ENCODE results near the gene NR2E1.

NR2E1 gene

DNA sequence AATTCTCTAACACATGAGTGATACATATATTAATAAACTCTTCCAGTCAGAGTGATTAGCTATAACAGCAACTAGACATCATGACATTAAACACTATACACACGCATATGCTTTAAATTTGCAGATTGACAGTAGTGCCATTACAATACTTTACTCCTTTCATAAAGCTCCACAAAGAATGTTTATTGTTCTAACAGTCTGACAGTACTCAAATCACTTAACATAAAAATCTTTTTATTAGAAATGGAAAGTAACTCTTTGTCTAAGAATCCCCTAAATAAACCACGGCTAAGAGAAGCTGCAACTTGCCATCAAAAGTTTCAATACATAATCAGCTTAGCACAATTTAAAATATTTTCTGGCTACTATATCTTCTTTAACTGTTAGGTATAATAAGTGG lies 71.0 kb downstream of the NR2E1 start:
- no peak overlapping the region for H3K4me3 ChIP-seq (ENCODE audit: low read length)
- TF ChIP-seq, protein P1, sequence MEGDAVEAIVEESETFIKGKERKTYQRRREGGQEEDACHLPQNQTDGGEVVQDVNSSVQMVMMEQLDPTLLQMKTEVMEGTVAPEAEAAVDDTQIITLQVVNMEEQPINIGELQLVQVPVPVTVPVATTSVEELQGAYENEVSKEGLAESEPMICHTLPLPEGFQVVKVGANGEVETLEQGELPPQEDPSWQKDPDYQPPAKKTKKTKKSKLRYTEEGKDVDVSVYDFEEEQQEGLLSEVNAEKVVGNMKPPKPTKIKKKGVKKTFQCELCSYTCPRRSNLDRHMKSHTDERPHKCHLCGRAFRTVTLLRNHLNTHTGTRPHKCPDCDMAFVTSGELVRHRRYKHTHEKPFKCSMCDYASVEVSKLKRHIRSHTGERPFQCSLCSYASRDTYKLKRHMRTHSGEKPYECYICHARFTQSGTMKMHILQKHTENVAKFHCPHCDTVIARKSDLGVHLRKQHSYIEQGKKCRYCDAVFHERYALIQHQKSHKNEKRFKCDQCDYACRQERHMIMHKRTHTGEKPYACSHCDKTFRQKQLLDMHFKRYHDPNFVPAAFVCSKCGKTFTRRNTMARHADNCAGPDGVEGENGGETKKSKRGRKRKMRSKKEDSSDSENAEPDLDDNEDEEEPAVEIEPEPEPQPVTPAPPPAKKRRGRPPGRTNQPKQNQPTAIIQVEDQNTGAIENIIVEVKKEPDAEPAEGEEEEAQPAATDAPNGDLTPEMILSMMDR (conservative IDR thresholded peaks at IDR 0.05; ENCODE audit: low read depth, low read length): no peak
- no peak for DNase-seq (ENCODE audit: low read depth)

DNA sequence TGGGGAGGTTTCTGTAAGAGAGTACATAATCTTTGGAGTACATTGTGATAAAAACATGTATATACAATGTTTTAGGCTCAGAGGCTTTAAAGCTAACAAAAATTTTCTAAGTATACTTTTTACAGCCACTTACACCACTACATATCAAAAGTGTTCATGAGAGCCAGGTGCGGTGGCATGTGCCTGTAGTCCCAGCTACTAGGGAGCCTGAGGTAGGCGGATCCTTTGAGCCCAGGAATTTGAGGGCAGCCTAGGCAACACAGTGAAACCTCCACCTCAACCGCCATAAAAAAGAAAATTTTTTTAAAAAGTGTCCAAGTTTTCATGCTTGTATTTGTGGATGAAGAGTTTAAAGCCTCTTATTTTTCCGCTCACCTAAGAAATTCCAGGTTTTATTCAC lies 72.5 kb downstream of the NR2E1 start:
- H3K4me3 ChIP-seq (ENCODE audit: low read length): no peak overlapping the region
- TF ChIP-seq, protein P1 (conservative IDR thresholded peaks at IDR 0.05; ENCODE audit: low read depth, low read length): no peak
- DNase-seq (ENCODE audit: low read depth): no peak
